NCI-H1417 (cell line): ENCODE measurements around the gene EFCAB14.
"Not testable (repeated sequence)": the region's sequence is repeated elsewhere in the genome, so short reads cannot be mapped to it uniquely, and the experiment has no call there.

Experiments
- DNase-seq, 3 experiments: peaks; one replicate each; lab custom pipeline; 2025; lab: John Stamatoyannopoulos, UW

The EFCAB14 gene

DNA sequence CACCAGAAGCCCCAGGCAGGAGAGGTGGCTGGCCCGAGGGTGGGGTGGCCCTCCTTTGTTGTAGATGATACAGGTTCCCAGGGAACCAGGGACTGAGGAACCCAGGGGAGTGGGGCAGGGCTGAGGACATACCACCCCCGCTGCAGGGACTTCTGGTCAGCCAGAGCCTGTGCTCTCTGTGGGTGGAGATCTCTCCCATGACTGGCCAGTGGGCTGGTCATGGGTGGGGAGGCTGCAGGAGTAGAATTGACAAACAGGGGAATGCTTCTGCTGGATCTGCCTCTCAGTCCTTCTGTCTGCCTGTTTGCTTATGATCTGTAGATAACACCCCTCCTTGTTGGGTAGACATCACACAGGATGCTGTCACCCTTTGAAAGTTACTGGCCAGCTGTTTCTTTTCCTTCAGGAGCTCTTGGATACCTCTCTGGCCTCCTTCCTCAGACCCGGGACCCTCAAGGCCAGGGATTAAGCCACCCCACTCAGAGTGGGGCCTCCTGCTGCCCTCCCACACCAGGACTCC is 2.8 kb upstream of the EFCAB14 start:
- DNase-seq: no peak

DNA sequence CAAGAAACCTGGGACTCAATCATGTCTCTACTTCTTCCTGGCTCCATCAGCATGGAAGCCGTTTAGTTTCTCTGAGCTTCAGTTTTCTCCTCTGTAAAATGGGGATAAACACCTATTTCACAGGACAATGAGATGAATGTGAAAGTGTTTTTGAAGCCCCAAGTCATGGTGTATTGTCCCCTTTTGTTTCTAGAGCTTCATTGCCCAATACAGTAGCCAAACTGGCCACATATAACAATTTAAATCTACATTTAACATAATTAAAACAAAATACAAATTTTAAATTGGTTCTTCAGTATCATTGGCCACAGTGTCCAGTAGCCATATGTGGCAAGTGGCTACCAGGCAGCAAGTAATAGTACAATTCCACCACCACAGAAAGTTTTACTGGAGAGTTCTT is 2.3 kb upstream of the EFCAB14 start:
- no peak for DNase-seq

DNA sequence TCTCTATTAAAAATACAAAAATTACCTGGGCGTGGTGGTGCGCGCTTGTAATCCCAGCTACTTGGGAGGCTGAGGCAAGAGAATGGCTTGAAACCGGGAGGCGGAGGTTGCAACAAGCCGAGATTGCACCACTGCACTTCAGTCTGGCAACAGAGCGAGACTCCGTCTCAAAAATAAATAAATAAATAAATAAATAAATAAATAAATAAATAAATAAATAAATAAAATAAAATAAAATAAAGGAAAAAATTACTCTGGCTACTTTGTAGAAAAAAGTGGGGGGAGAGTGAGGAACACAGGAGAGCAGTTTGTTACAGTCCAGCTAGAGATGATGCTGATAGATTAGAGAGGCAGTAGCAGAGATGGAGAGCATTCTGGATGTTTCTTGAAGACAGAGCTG is 1.4 kb upstream of the EFCAB14 start:
- DNase-seq: not testable (repeated sequence)

DNA sequence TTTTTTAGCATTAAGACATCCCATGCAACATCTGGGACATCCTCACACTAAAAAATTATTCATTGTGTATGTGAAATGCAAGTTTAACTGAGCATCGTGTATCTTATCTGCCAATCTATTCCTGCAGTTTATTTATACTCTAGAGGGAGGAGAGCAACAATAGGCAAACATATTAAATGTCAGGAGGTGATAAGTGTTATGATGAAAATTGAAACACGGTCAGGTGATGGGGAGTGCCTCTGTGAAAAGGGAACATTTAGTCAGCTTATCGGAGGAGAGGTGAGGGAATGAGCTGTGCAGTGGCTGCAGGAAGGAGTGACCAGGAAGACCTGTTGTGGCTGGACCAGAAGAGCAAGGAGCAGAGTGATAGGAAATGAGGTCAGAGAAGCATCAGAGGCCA is 775 bp upstream of the EFCAB14 start:
- peak in 2 of 3 experiments; percentile 44 to 62 for DNase-seq

DNA sequence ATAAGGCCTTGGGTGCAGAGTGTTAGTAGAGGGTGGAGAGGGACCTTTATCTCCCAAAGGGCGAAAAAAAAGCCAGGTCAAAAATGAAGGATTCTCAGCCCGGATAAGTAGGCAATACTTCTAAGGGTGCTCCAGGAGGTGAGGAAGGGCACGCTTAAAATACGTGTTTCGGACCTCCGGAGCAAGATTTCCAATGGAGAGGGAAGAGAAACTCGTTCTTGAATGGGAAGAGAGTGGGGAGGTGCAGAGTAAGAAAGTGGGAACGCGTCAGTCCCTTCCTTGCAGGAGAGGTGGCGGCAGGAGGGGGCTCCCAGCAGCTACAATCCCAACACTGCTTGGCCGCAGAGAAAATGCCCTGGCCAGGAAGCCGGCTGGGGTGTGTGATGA is 581 bp downstream of the EFCAB14 start:
- no peak for DNase-seq

DNA sequence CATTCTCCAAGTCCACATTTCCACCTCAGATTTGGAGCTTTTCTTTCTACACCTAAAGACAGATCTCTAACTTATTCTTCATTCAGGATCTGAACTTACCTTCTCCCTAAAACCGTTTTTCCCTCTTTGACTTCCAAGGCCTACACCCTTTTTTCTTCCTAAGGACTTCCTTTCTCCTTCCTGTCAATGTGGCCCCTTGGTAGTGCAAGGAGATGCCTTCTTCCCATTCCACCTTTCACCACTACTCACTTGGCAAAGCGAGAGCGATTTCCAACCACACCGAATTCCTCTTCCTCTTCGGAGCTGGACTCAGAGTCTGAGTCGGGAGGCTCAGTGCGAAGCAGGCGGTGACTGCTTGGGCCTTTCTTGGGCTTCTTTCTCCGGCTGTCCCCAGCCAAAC is 1.3 kb downstream of the EFCAB14 start:
- DNase-seq: no peak

DNA sequence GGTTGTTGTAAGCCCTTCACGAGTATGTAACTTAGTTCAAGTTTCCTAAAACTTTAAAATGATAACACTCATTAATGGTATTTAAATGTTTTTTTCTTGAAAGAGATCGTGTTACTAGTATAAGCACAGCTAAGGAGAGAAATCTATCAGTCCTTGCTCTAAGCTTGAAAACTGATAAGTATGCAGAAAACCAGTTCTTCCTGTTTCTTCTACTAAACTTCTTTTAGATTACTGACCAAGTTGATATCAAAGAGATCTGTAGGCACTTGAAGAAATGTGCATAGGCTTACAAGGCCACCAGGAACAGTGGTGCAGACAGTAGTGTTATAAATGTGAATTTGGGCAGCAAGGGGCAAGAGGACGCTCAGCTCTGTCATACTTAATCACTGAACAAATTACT is 3.9 kb downstream of the EFCAB14 start:
- DNase-seq: no peak

DNA sequence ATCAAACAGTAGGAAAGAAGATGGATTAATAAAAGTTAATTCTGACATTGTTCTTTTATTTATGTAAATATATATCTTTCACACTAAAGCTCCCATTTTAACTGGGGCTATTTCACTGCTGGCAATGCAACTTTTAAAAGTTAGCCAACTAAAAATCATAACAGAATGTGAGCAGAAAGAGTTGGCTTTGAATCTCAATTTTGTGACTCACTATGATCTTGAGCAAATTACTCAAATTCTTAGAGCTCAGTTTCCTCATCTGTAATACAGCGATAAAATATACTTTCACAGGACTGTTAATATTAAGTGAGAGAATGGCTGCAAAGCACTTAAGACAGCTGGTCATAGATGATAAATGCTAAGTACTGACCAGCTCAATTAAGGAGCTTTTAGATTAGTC is 10.8 kb downstream of the EFCAB14 start:
- DNase-seq: no peak

DNA sequence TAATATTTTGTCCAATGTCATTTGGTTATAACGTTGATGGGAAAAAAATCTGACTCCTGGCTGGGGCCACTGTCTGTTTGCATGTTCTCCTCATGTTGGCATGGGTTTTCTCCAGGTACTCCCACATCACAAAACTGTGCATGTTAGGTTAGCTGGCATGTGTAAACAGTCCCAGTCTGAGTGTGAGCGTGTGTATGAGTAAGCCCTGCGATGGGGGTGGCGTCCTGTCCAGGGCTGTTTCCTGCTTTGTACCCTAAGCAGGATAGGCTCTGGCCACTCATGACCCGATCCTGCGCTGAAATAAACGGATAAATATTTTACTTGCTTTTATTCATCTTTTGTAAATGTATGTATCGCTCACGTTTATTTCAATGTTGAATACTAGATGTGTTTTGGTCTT is 13.5 kb downstream of the EFCAB14 start:
- no peak for DNase-seq

DNA sequence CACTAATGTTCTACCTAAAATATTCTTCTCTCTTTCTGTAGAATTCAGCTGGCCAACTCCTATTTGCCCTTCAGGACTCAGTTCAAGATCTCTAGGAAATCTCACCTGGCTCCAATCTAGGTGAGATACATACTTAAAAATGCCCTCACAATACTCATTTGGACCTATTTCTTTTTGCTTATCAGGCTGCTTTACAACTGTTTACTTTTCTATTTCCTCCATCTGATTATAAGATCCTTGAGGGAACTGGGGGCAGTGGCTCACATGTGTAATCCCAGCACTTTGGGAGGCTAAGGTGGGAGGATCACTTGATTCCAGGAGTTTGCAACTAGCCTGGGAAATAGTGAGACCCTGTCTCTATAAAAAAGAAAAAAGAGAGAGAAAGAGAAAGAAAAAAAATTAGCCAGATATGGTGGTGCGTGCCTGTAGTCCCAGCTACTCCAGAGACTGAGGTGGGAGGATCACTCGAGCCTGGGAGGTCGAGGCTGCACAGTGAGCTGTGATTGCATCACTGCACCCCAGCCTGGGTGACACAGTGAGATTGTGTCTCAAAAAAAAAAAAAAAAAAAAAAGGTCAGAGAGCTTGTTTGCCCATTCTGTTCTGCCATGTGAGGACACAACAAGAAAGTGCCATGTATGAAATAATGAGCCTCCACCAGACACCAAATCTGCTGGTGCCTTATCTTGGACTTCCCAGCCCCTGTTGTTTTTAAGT is 14.8 kb downstream of the EFCAB14 start:
- no peak for DNase-seq

DNA sequence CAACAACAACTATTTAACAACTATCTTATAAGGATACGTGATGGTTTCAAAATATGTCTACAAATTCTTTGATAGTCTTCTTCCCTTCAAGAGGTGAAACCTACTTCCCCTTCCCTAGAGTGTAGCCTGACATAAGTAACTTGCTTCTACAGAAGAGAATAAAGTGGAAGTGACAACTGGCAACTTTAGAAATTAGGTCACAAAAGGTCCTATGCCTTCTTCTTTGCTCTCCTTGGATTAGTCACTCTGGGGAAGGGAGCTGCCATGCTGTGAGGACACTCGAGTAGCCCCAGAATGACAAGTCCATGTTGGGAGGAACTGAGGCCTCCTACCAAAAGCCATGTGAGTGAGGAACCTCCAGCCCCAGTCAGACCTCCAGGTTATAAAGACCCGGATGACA is 19.2 kb downstream of the EFCAB14 start:
- no peak for DNase-seq

DNA sequence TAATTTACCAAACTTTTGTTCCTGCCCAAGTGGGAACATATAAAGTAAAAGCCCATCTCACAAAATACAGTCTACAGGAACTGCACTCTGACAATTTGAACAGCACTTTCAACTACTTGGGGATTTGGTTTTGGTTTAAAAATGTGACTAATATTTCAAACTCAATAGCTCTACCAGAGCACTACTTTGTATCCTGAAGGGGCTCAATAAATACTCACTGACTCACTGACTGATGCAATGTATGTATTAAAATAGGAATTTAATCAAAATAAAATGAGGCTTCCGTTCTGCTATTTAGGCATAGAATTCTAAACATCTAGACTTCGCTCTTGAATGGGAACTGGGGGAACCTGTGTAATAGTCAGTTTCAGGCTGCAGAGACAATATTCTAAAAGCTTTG is 21.9 kb downstream of the EFCAB14 start:
- no peak for DNase-seq

DNA sequence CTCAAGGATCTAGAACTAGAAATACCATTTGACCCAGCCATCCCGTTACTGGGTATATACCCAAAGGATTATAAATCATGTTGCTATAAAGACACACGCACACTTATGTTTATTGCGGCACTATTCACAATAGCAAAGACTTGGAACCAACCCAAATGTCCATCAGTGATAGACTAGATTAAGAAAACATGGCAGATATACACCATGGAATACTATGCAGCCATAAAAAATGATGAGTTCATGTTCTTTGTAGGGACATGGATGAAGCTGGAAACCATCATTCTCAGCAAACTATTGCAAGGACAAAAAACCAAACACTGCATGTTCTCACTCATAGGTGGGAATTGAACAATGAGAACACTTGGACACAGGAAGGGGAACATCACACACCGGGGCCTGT is 24.2 kb downstream of the EFCAB14 start:
- DNase-seq: not testable (repeated sequence)

DNA sequence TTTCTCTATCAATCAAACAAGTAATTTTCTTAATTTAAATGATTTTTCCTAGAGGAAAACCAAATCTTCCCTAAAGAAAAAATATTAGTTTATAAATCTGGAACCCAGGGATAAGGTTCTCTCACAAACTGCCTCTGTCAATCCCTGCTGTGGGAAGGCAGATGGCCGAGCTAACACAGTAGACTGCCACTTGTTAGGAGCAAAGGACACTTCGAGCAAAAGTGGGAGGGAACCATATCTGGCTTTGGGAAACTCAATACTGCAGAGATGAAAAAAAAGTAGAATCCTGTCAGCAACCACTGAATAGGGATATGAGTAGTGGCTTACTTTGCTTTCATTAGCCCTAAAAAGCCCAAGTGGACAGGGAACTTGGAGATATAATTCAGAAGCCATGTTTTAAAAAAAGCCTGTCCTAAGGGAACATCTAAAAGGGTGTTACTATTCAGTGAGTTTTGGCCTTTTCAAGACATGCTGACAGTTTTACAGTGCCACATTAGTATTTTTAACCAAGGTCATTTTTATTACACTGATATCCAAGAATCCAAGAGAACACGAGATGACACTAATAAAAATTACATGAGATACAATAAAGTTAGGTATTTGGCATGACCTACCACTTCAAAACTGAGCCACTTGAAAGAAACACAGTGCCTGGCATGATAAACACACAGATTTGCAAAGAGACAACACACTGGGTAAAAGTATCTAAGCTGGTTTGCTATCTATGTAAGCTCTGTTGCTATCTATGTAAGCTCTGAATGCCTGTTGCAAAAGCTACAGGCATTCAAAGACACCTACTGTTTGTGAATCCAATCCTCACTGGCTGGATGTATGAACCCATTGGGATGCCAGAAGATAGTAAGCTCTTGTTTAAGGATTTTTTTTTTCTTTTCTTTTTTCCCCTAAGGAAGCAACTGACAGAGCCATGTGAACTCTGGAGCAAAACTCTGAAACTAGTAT is 25.8 kb downstream of the EFCAB14 start:
- no peak for DNase-seq

DNA sequence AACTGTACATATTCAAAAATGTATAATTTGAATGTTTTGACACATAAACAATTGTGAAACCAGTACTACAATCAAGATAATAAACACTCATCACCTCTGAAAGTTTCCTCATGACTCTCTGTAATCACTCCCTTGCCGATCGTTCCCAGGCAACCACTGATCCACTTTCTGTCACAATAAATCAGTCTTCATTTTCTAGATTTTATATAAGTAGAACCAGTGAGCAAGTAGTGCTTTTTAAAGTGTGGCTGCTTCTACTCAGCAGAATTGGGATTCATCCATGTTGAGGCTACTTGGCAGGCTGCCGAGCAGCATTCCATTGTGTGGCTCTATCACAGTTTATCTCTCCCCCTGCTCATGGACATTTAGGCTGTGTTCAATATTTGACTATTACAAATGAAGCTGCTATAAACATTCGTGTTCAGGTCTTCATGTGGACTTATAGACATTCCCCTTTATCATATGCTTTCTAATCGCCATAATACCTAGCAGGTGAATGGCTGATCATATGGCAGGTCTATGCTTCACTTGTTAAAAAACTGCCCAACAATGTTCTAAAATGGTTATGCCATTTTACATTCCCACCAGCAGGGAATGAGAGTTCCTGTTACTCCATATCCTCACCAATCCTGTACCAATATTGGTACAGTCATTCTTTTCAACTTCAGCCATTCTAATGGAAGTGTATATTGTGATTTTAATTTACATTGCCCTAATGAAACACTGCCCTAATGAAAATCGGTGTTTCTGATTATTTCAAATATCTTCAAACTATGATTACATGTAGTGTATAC is 26.7 kb downstream of the EFCAB14 start:
- no peak for DNase-seq

DNA sequence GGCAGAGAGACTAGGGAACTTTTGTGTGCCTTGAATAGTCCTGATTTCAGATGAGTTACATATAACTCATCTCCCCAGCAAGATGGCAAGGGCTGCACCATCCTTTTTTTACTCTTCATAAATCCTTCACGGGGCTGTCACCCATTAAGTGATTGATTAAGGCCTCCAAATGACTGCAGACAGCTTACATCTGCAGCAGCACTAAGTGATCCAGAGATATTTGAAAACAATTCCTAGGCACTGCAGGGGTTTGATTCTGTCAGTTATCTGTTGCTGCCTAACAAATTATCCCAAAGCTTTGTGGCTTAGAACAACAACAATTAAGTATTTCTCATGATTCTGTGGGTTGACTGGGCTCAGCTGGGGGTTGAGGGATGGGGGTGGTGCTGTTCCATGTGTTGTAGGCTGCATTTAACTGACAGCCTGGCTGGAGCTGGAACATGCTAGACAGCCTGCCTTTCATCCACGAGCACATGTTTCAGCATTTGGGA is 27.9 kb downstream of the EFCAB14 start:
- DNase-seq: peak in 2 of 3 experiments; percentile 19 to 70

DNA sequence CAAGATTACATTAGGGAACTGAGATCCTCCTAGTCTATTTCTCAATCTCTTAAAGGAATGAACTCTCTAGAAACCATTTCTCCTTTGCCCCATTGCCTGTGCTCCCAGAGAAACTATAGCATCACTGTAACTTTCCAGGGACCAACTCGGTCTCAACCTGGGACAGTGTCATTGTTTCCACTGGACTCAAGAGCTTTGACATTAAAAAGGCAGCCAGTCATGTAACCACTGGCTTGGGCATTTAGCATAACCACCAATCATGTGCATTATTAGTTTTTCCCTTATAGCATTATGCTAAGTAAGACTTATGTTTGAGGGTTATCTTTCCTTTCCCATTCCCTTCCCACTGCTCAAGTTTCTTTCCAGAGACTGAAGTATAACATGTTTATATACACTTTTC is 29.0 kb downstream of the EFCAB14 start:
- DNase-seq: no peak

DNA sequence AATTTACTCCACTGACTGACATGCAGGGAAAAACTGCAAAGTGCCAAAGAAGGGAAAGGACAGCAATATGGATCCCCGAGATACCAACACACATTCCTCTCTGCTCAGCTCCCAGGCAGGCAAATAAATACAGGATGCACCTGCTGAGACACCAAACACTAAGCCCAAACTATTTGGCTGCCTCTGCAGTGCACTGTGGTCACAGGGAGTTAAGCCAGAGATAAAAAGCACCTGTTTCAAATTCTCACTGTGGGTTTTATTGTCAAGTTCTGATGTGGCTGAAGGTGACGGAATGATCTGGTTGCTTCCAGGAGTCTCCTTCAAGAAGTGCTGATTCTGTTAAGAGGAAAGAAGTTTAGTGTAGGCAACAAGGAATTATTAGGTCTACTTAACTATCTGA is 29.6 kb downstream of the EFCAB14 start:
- DNase-seq: no peak

DNA sequence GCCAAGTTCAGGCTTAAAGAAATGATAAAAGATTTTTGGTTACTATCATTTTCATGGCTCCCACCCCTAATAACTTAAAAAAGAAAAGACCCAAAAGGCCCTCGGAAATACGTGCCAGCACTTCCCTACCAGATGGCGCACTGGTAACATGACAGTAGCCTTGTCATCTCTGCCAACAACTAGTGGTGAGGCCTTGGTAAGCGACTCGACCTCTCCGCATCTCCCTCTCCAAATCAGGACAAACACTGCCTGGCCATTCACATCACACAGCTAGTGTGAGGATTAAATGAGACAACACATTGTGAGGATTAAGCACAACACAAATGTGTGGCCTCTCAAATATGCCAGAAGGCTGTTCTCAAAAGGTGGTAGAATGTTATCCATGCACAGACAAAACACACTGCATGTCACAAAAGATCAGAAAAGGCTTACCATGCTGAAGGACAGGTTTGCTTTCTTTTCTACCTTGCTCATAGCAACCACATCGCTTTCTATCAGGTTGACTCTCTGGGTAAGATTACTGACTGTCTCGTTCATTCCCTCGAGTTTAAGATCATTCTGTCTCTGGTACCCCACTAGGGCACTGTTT is 30.9 kb downstream of the EFCAB14 start:
- DNase-seq: no peak

DNA sequence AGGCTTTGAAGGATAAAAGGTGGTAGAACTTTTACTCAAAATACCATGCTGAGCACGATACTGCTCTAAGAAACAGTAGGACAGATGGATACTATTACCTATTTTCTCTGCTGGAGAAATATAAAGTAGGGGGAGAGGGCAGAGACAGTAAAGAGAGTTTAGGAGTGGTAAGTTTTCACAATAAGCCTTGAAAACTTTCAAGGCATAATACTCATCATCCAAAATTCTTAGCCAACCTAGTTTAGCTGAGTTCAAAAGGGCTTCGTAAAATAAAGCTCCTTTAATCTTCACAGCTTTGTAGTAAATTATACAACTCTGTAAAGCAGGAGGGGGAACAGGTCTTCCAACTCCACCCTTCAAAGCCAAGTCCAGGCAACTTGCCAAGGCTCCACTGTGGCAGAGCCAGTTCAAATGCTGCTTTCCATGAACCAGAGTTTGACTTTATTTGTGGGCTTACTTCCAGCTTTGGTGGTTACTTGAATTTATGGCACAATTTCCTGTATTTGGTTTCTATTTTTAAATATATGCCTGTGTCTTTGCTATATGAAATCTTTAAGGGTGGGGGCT is 31.7 kb downstream of the EFCAB14 start:
- no peak for DNase-seq

DNA sequence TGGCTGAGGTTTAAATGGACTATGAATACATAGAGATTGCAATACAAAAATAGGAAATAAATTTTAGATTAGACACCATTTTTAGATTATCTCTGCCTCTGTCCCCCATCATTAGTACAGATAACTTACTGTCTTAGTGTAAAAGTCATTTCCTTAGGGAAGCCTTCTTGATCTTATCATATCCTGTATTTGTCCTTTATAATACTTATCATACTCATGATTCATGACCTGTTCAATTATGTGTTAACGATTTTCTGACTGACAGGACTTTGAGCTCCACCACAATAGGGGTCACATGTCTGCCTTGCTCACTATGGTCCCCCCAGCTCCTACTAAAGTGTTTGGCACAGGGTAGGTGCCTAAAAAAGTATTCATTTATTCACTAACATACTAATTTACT is 32.7 kb downstream of the EFCAB14 start:
- no peak for DNase-seq
